ENCODE measurements around the gene EEF1AKMT2.
A peak's percentile ranks its signal among the peaks of the same experiment; 100 is the strongest.
"Not testable (repeated sequence)": the region's sequence is repeated elsewhere in the genome, so short reads cannot be mapped to it uniquely, and the experiment has no call there.

Gene EEF1AKMT2

GRCh38 chr10:124791547-124792348, at the start of gene EEF1AKMT2:
EEF1AKMT2 (minus strand) TSS chr10:124791887; CDS start chr10:124791833, 54 bp downstream.
- peak; percentile 90 for DNase-seq
- Mint-ChIP-seq H3K36me3 (ENCODE audit: low read depth) (peaks cover 36% of the 10 kb centered on the region), H3K9me3 (no peaks in the 10 kb centered on the region), H3K4me3 (peak within 1 kb of the TSS; percentile 90), H3K4me1 (ENCODE audit: low read depth) (peaks cover 20% of the 10 kb centered on the region), H3K27ac (peak within 1 kb of the TSS; percentile 97), H3K27me3 (no peaks in the 10 kb centered on the region)

- no peaks in the 10 kb centered on the region for H3K27me3 Mint-ChIP-seq
- H3K36me3 Mint-ChIP-seq (ENCODE audit: low read depth), result peaks cover 39% of the 10 kb centered on the region
- H3K4me3 Mint-ChIP-seq, result no peak overlapping the region
- H3K4me1 Mint-ChIP-seq (ENCODE audit: low read depth), result no peaks in the 10 kb centered on the region
- H3K9me3 Mint-ChIP-seq, result no peaks in the 10 kb centered on the region
- H3K27ac Mint-ChIP-seq, result no peak overlapping the region
- no peak for DNase-seq
Observed at GRCh38 chr10:124837687-124838086, 46.0 kb upstream of the EEF1AKMT2 start.

GRCh38 chr10:124831116-124831515, 39.4 kb upstream of the EEF1AKMT2 start:
- Mint-ChIP-seq H3K27me3 (no peaks in the 10 kb centered on the region), H3K36me3 (ENCODE audit: low read depth) (peaks cover 85% of the 10 kb centered on the region), H3K4me3 (no peak overlapping the region), H3K4me1 (ENCODE audit: low read depth) (no peaks in the 10 kb centered on the region), H3K9me3 (no peaks in the 10 kb centered on the region), H3K27ac (no peak overlapping the region)
- DNase-seq, result no peak

- H3K9me3 Mint-ChIP-seq, result no peaks in the 10 kb centered on the region
- DNase-seq, result no peak
- no peak overlapping the region for H3K4me3 Mint-ChIP-seq
- no peaks in the 10 kb centered on the region for H3K27me3 Mint-ChIP-seq
- H3K4me1 Mint-ChIP-seq (ENCODE audit: low read depth), result no peaks in the 10 kb centered on the region
- no peak overlapping the region for H3K27ac Mint-ChIP-seq
- H3K36me3 Mint-ChIP-seq (ENCODE audit: low read depth), result peaks cover 81% of the 10 kb centered on the region
Observed at GRCh38 chr10:124830445-124830844, 38.8 kb upstream of the EEF1AKMT2 start.

GRCh38 chr10:124829447-124830115, 37.9 kb upstream of the EEF1AKMT2 start:
- Mint-ChIP-seq H3K9me3 (no peaks in the 10 kb centered on the region), H3K4me3 (no peak overlapping the region), H3K4me1 (ENCODE audit: low read depth) (no peaks in the 10 kb centered on the region), H3K27ac (no peak overlapping the region), H3K27me3 (no peaks in the 10 kb centered on the region), H3K36me3 (ENCODE audit: low read depth) (peaks cover 76% of the 10 kb centered on the region)
- DNase-seq, result no peak

GRCh38 chr10:124827474-124827873, 35.8 kb upstream of the EEF1AKMT2 start:
- Mint-ChIP-seq H3K27ac (no peak overlapping the region), H3K4me3 (no peak overlapping the region), H3K9me3 (no peaks in the 10 kb centered on the region), H3K36me3 (ENCODE audit: low read depth) (peaks cover 73% of the 10 kb centered on the region), H3K27me3 (no peaks in the 10 kb centered on the region), H3K4me1 (ENCODE audit: low read depth) (no peaks in the 10 kb centered on the region)
- DNase-seq, result no peak

- no peak for DNase-seq
- Mint-ChIP-seq H3K27me3 (no peaks in the 10 kb centered on the region), H3K4me1 (ENCODE audit: low read depth) (no peaks in the 10 kb centered on the region), H3K36me3 (ENCODE audit: low read depth) (peaks cover 72% of the 10 kb centered on the region), H3K9me3 (no peaks in the 10 kb centered on the region), H3K4me3 (no peak overlapping the region), H3K27ac (peak overlapping the region; percentile 44)
Observed at GRCh38 chr10:124826262-124826661, 34.6 kb upstream of the EEF1AKMT2 start.

GRCh38 chr10:124825702-124826101, 34.0 kb upstream of the EEF1AKMT2 start:
- no peaks in the 10 kb centered on the region for H3K4me1 Mint-ChIP-seq (ENCODE audit: low read depth)
- no peaks in the 10 kb centered on the region for H3K9me3 Mint-ChIP-seq
- no peak overlapping the region for H3K4me3 Mint-ChIP-seq
- H3K27ac Mint-ChIP-seq, result no peak overlapping the region
- H3K36me3 Mint-ChIP-seq (ENCODE audit: low read depth), result peaks cover 66% of the 10 kb centered on the region
- H3K27me3 Mint-ChIP-seq, result no peaks in the 10 kb centered on the region
- DNase-seq, result no peak

GRCh38 chr10:124824932-124825331, 33.2 kb upstream of the EEF1AKMT2 start:
- H3K27me3 Mint-ChIP-seq; DNase-seq; H3K4me3 Mint-ChIP-seq; H3K9me3 Mint-ChIP-seq; H3K4me1 Mint-ChIP-seq (ENCODE audit: low read depth); H3K27ac Mint-ChIP-seq: not testable (repeated sequence)
- peaks cover 65% of the 10 kb centered on the region for H3K36me3 Mint-ChIP-seq (ENCODE audit: low read depth)

GRCh38 chr10:124824507-124824906, 32.8 kb upstream of the EEF1AKMT2 start:
- DNase-seq, result no peak
- Mint-ChIP-seq H3K9me3 (no peaks in the 10 kb centered on the region), H3K4me3 (no peak overlapping the region), H3K27ac (no peak overlapping the region), H3K27me3 (no peaks in the 10 kb centered on the region), H3K4me1 (ENCODE audit: low read depth) (no peaks in the 10 kb centered on the region), H3K36me3 (ENCODE audit: low read depth) (peaks cover 63% of the 10 kb centered on the region)

GRCh38 chr10:124821520-124821919, 29.8 kb upstream of the EEF1AKMT2 start:
- Mint-ChIP-seq H3K4me3 (no peak overlapping the region), H3K36me3 (ENCODE audit: low read depth) (peaks cover 65% of the 10 kb centered on the region), H3K27me3 (no peaks in the 10 kb centered on the region), H3K4me1 (ENCODE audit: low read depth) (no peaks in the 10 kb centered on the region), H3K27ac (no peak overlapping the region), H3K9me3 (no peaks in the 10 kb centered on the region)
- no peak for DNase-seq

- H3K4me1 Mint-ChIP-seq (ENCODE audit: low read depth), result no peaks in the 10 kb centered on the region
- DNase-seq, result no peak
- H3K9me3 Mint-ChIP-seq, result no peaks in the 10 kb centered on the region
- no peak overlapping the region for H3K27ac Mint-ChIP-seq
- no peaks in the 10 kb centered on the region for H3K27me3 Mint-ChIP-seq
- no peak overlapping the region for H3K4me3 Mint-ChIP-seq
- H3K36me3 Mint-ChIP-seq (ENCODE audit: low read depth), result peaks cover 69% of the 10 kb centered on the region
Observed at GRCh38 chr10:124820121-124820520, 28.4 kb upstream of the EEF1AKMT2 start.

GRCh38 chr10:124802313-124802675, 10.6 kb upstream of the EEF1AKMT2 start:
- peaks cover 18% of the 10 kb centered on the region for H3K36me3 Mint-ChIP-seq (ENCODE audit: low read depth)
- H3K4me3 Mint-ChIP-seq, result peak overlapping the region; percentile 96
- peak overlapping the region; percentile 96 for H3K27ac Mint-ChIP-seq
- peaks cover 22% of the 10 kb centered on the region for H3K4me1 Mint-ChIP-seq (ENCODE audit: low read depth)
- H3K27me3 Mint-ChIP-seq, result peaks cover 4% of the 10 kb centered on the region
- DNase-seq, result no peak
- no peaks in the 10 kb centered on the region for H3K9me3 Mint-ChIP-seq

- H3K9me3 Mint-ChIP-seq, result no peaks in the 10 kb centered on the region
- H3K4me3 Mint-ChIP-seq, result no peak overlapping the region
- no peak for DNase-seq
- H3K27ac Mint-ChIP-seq, result no peak overlapping the region
- peaks cover 4% of the 10 kb centered on the region for H3K27me3 Mint-ChIP-seq
- peaks cover 7% of the 10 kb centered on the region for H3K36me3 Mint-ChIP-seq (ENCODE audit: low read depth)
- H3K4me1 Mint-ChIP-seq (ENCODE audit: low read depth), result peaks cover 22% of the 10 kb centered on the region
Observed at GRCh38 chr10:124799211-124799610, 7.5 kb upstream of the EEF1AKMT2 start.

- H3K27me3 Mint-ChIP-seq, result peaks cover 4% of the 10 kb centered on the region
- no peak overlapping the region for H3K27ac Mint-ChIP-seq
Observed at GRCh38 chr10:124798781-124799180, 7.1 kb upstream of the EEF1AKMT2 start.

More at GRCh38 chr10:124798781-124799180, 7.1 kb upstream of the EEF1AKMT2 start:
- peaks cover 7% of the 10 kb centered on the region for H3K36me3 Mint-ChIP-seq (ENCODE audit: low read depth)
- no peak overlapping the region for H3K4me3 Mint-ChIP-seq
- no peak for DNase-seq
- H3K9me3 Mint-ChIP-seq, result no peaks in the 10 kb centered on the region
- H3K4me1 Mint-ChIP-seq (ENCODE audit: low read depth), result peaks cover 19% of the 10 kb centered on the region

All from activated T-cell treated with anti-CD3 and anti-CD28 coated beads, Interleukin-2, amount 50 U/mL, for 24 hours (primary cell).